Activated CD8-positive, alpha-beta T cell treated with anti-CD3 and anti-CD28 coated beads for 36 hours (primary cell): ENCODE measurements around the gene PDE1C. TPM values are rescaled to one million over a fixed set of nuclear protein-coding genes. Genes with fewer than 3 reads are reported as not detected.

Experiments
- ATAC-seq: fragments of 200-7000 bp; cut with Tn5 transposase; one replicate; pipeline ENCODE4 v1.10.0; 2021; ENCODE audit warnings: mild to moderate bottlenecking, moderate library complexity
- CTCF ChIA-PET: fragments of 350-600 bp; sonication (Branson Sonifier 250); formaldehyde crosslinking; loops from one replicate; lab custom pipeline; 2021; ENCODE audit warnings: antibody characterized with exemption; lab: Charles Lee
- POLR2A ChIA-PET: fragments of 350-600 bp; sonication (Branson Sonifier 250); formaldehyde crosslinking; loops from one replicate; lab custom pipeline; 2021; ENCODE audit warnings: antibody characterized with exemption; lab: Charles Lee
- DNase-seq: peaks from one replicate; pipeline ENCODE4 v3.0.0-alpha.2; 2020
- H3K27ac Mint-ChIP-seq: one replicate; pipeline ENCODE4 v1.8.0; 2021; ENCODE audit warnings: mild to moderate bottlenecking, mixed read lengths
- H3K27me3 Mint-ChIP-seq: one replicate; pipeline ENCODE4 v1.8.0; 2021; ENCODE audit warnings: mixed read lengths
- H3K36me3 Mint-ChIP-seq: one replicate; pipeline ENCODE4 v1.8.0; 2021; ENCODE audit warnings: low read depth, mixed read lengths
- H3K4me1 Mint-ChIP-seq: one replicate; pipeline ENCODE4 v1.8.0; 2021; ENCODE audit warnings: low read depth, mixed read lengths
- H3K4me3 Mint-ChIP-seq: one replicate; pipeline ENCODE4 v1.8.0; 2021; ENCODE audit warnings: mild to moderate bottlenecking, moderate library complexity, mixed read lengths
- H3K9me3 Mint-ChIP-seq: one replicate; pipeline ENCODE4 v1.8.0; 2021; ENCODE audit warnings: mixed read lengths
- CTCF ChIP-seq: fragments of 200-600 bp; IDR thresholded peaks from one replicate; pipeline ENCODE4 v1.8.0; 2022; ENCODE audit warnings: antibody characterized with exemption, mild to moderate bottlenecking
- intact Hi-C: fragments of 100-400 bp; cut with micrococcal nuclease; formaldehyde crosslinking; loops from one replicate; pipeline ENCODE4 v1.10.0; 2022
- total RNA-seq, 2 experiments: library from RNA; stranded (reverse); gene quantifications; one replicate each; pipeline ENCODE4 v1.2.3, GENCODE V29; 2021

Gene PDE1C
- total RNA-seq, 2 experiments from 2014 or later = not detected

- no peak overlapping the region for H3K4me3 Mint-ChIP-seq
- intact Hi-C loops = no loop called here
- POLR2A ChIA-PET = no interaction called here
- H3K4me1 Mint-ChIP-seq = no peaks in the 10 kb centered on the region
- peaks cover 20% of the 10 kb centered on the region for H3K9me3 Mint-ChIP-seq
- no peaks in the 10 kb centered on the region for H3K27me3 Mint-ChIP-seq
- no peak for TF ChIP-seq CTCF
- no peak overlapping the region for H3K27ac Mint-ChIP-seq
- no peaks in the 10 kb centered on the region for H3K36me3 Mint-ChIP-seq
- CTCF ChIA-PET = no interaction called here
- no peak for DNase-seq
- ATAC-seq = no peak
These were observed 38.4 kb upstream of the PDE1C start for GRCh38 chr7:32108651-32109050.

- no peak for DNase-seq
- ChIA-PET CTCF (no interaction called here), POLR2A (no interaction called here)
- H3K27ac Mint-ChIP-seq = no peak overlapping the region
- ATAC-seq = no peak
- intact Hi-C loops = no loop called here
- H3K27me3 Mint-ChIP-seq = no peaks in the 10 kb centered on the region
- H3K4me1 Mint-ChIP-seq = no peaks in the 10 kb centered on the region
- TF ChIP-seq CTCF = no peak
- H3K36me3 Mint-ChIP-seq = no peaks in the 10 kb centered on the region
- H3K9me3 Mint-ChIP-seq = peaks cover 4% of the 10 kb centered on the region
- H3K4me3 Mint-ChIP-seq = no peak overlapping the region
These were observed 34.6 kb upstream of the PDE1C start for GRCh38 chr7:32104766-32105165.

- intact Hi-C loops = no loop called here
- Mint-ChIP-seq H3K27ac (no peak overlapping the region), H3K27me3 (no peaks in the 10 kb centered on the region), H3K4me1 (no peaks in the 10 kb centered on the region), H3K4me3 (no peak overlapping the region), H3K9me3 (peaks cover 4% of the 10 kb centered on the region), H3K36me3 (no peaks in the 10 kb centered on the region)
- ChIA-PET CTCF (no interaction called here), POLR2A (no interaction called here)
- ATAC-seq (no peak), DNase-seq (no peak)
- TF ChIP-seq CTCF = no peak
These were observed 33.2 kb upstream of the PDE1C start for GRCh38 chr7:32103361-32103760.

GRCh38 chr7:32102432-32102873, 32.2 kb upstream of the PDE1C start:
- no peak for TF ChIP-seq CTCF

GRCh38 chr7:32100407-32100907, 30.2 kb upstream of the PDE1C start:
- H3K9me3 Mint-ChIP-seq = peaks cover 1% of the 10 kb centered on the region
- intact Hi-C loops = no loop called here
- no peak overlapping the region for H3K4me3 Mint-ChIP-seq
- no peak for ATAC-seq
- TF ChIP-seq CTCF = no peak
- no peak for DNase-seq
- ChIA-PET CTCF (no interaction called here), POLR2A (no interaction called here)
- H3K36me3 Mint-ChIP-seq = no peaks in the 10 kb centered on the region
- H3K27ac Mint-ChIP-seq = no peak overlapping the region
- no peaks in the 10 kb centered on the region for H3K27me3 Mint-ChIP-seq
- no peaks in the 10 kb centered on the region for H3K4me1 Mint-ChIP-seq

More at GRCh38 chr7:32102432-32102873, 32.2 kb upstream of the PDE1C start:
- intact Hi-C loops = no loop called here
- ATAC-seq = no peak
- no peak for DNase-seq
- Mint-ChIP-seq H3K4me1 (no peaks in the 10 kb centered on the region), H3K36me3 (no peaks in the 10 kb centered on the region), H3K4me3 (no peak overlapping the region), H3K27ac (no peak overlapping the region), H3K9me3 (peaks cover 4% of the 10 kb centered on the region), H3K27me3 (no peaks in the 10 kb centered on the region)
- ChIA-PET POLR2A (no interaction called here), CTCF (no interaction called here)
